CD14-positive monocyte (primary cell): Measurements from ENCODE around the gene CFAP61. TPM values are rescaled to one million over a fixed set of nuclear protein-coding genes. Genes with fewer than 3 reads are reported as not detected.
"Not testable (repeated sequence)": the region's sequence is repeated elsewhere in the genome, so short reads cannot be mapped to it uniquely, and the experiment has no call there.

Experiments
- DNase-seq, 3 donors: peaks; one replicate each; pipeline ENCODE4 v3.0.0-alpha.2; 2011 to 2022
- H2AFZ ChIP-seq: 2 replicates; pipeline ENCODE4 v1.6.0; 2012; ENCODE audit warnings: mild to moderate bottlenecking, low read depth, low read length, inconsistent platforms; ENCODE audit not compliant: insufficient read depth, poor library complexity, severe bottlenecking
- H3K27ac ChIP-seq, 2 donors: 1 replicate in 1 of 2; 2 replicates in 1 of 2; pipeline ENCODE4 v1.5.1; 2012 to 2013; ENCODE audit warnings: low read length in 2 of 2, control low read depth in 1 of 2, inconsistent platforms in 1 of 2, low read depth in 1 of 2, mild to moderate bottlenecking in 1 of 2
- H3K27me3 ChIP-seq, 2 donors: one replicate each; pipeline versions ENCODE4 v1.6.0 to v1.6.1; 2011 to 2013; ENCODE audit warnings: low read length in 2 of 2; ENCODE audit not compliant: control insufficient read depth in 2 of 2, insufficient read depth in 2 of 2
- H3K36me3 ChIP-seq, 2 donors: replicated peaks in 1 of 2; 1 replicate in 1 of 2; 2 replicates in 1 of 2; pipeline versions ENCODE4 v1.5.1 to v1.6.1; 2012 to 2013; ENCODE audit warnings: low read length in 2 of 2, control low read depth in 1 of 2, inconsistent platforms in 1 of 2, mild to moderate bottlenecking in 1 of 2; ENCODE audit not compliant: insufficient read depth in 2 of 2, control insufficient read depth in 1 of 2
- H3K4me1 ChIP-seq, 2 donors: 1 replicate in 1 of 2; 2 replicates in 1 of 2; pipeline versions ENCODE4 v1.5.1 to v1.6.1; 2012 to 2013; ENCODE audit warnings: low read length in 2 of 2, control low read depth in 1 of 2, inconsistent platforms in 1 of 2, mild to moderate bottlenecking in 1 of 2, moderate library complexity in 1 of 2; ENCODE audit not compliant: insufficient read depth in 2 of 2, control insufficient read depth in 1 of 2
- H3K4me2 ChIP-seq: replicated peaks from 2 replicates; pipeline ENCODE3; 2012; ENCODE audit warnings: low read length, moderate library complexity, mild to moderate bottlenecking; ENCODE audit not compliant: poor library complexity, severe bottlenecking; ENCODE audit errors: extremely low read depth
- H3K4me3 ChIP-seq, 3 experiments: fragments of 200-600 bp in 1 of 3; sonication (generic) in 1 of 3; replicated peaks in 1 of 3; 1 replicate in 2 of 3; 2 replicates in 1 of 3; pipeline ENCODE4 v1.5.1; 2011 to 2013; ENCODE audit warnings: low read length in 3 of 3, mild to moderate bottlenecking in 3 of 3, control low read depth in 2 of 3, low read depth in 2 of 3, inconsistent platforms in 1 of 3, moderate library complexity in 1 of 3
- H3K79me2 ChIP-seq: 2 replicates; pipeline ENCODE4 v1.6.0; 2012; ENCODE audit warnings: mild to moderate bottlenecking, control low read depth, inconsistent platforms, low read length, moderate library complexity; ENCODE audit not compliant: insufficient read depth
- H3K9ac ChIP-seq: 2 replicates; pipeline ENCODE4 v1.6.0; 2017; ENCODE audit warnings: low read length, mild to moderate bottlenecking; ENCODE audit not compliant: insufficient read depth, poor library complexity, severe bottlenecking
- H3K9me3 ChIP-seq, 2 donors: replicated peaks in 1 of 2; 1 replicate in 1 of 2; 2 replicates in 1 of 2; pipeline versions ENCODE4 v1.5.1 to v1.6.1; 2012 to 2013; ENCODE audit warnings: low read length in 2 of 2, control low read depth in 1 of 2; ENCODE audit not compliant: control insufficient read depth in 1 of 2, insufficient read depth in 1 of 2
- H4K20me1 ChIP-seq: 2 replicates; pipeline ENCODE4 v1.6.0; 2012; ENCODE audit warnings: mild to moderate bottlenecking, low read length, control low read depth, moderate library complexity; ENCODE audit not compliant: insufficient read depth
- H3K27ac Mint-ChIP-seq, 7 donors: one replicate each; pipeline ENCODE4 v1.8.0; 2020; ENCODE audit warnings: mild to moderate bottlenecking in 7 of 7, mixed read lengths in 7 of 7, moderate library complexity in 6 of 7, inconsistent platforms in 2 of 7
- H3K27me3 Mint-ChIP-seq, 3 donors: one replicate each; pipeline ENCODE4 v1.8.0; 2021 to 2022; ENCODE audit warnings: low read depth in 3 of 3, mild to moderate bottlenecking in 3 of 3, mixed read lengths in 3 of 3, moderate library complexity in 3 of 3, inconsistent platforms in 1 of 3
- H3K36me3 Mint-ChIP-seq, 2 donors: one replicate each; pipeline ENCODE4 v1.8.0; 2020; ENCODE audit warnings: mixed read lengths in 2 of 2, inconsistent platforms in 1 of 2, mild to moderate bottlenecking in 1 of 2
- H3K4me1 Mint-ChIP-seq: one replicate; pipeline ENCODE4 v1.8.0; 2020; ENCODE audit warnings: mild to moderate bottlenecking, mixed read lengths
- H3K4me3 Mint-ChIP-seq, 2 donors: one replicate each; pipeline ENCODE4 v1.8.0; 2020; ENCODE audit warnings: mild to moderate bottlenecking in 2 of 2, mixed read lengths in 2 of 2, moderate library complexity in 1 of 2
- H3K9me3 Mint-ChIP-seq, 7 donors: one replicate each; pipeline ENCODE4 v1.8.0; 2020 to 2022; ENCODE audit warnings: mixed read lengths in 7 of 7, mild to moderate bottlenecking in 6 of 7, moderate library complexity in 6 of 7, inconsistent platforms in 2 of 7
- CTCF ChIP-seq: fragments of 200-600 bp; IDR thresholded peaks from one replicate; pipeline ENCODE4 v1.8.0; 2022; ENCODE audit warnings: antibody characterized with exemption, mild to moderate bottlenecking
- WGBS: methylation state at CpG from one replicate; pipeline ENCODE4 v1.1.5; 2013; ENCODE audit warnings: missing lambda C conversion rate; ENCODE audit not compliant: insufficient coverage; 5-methylcytosine and 5-hydroxymethylcytosine counted together
- intact Hi-C, 2 donors: fragments of 100-400 bp; cut with micrococcal nuclease; formaldehyde crosslinking; loops; one replicate each; pipeline versions ENCODE4 v1.15.0 to v1.15.1; 2023
- polyA plus RNA-seq, 3 donors: library from polyadenylated mRNA; depleted of rRNA in 1 of 3; unstranded in 2 of 3; stranded (reverse) in 1 of 3; fragments of 300-500 nt in 2 of 3; fragments of >200 nt in 1 of 3; fragmentation: Illumina TruSeq in 2 of 3; gene quantifications; 1 replicate in 2 of 3; 2 replicates in 1 of 3; pipeline ENCODE4 v1.2.3, GENCODE V29; 2012 to 2021

The CFAP61 gene
- polyA plus RNA-seq, 3 donors, result not detected

- Mint-ChIP-seq H3K9me3 (peaks cover 10 to 36% (median 23%) of the 10 kb centered on the region in 7 donors), H3K4me1 (no peaks in the 10 kb centered on the region), H3K27me3 (peaks cover 4 to 10% (median 4%) of the 10 kb centered on the region in 3 donors), H3K27ac (no peak overlapping the region), H3K36me3 (no peaks in the 10 kb centered on the region), H3K4me3 (peak overlapping the region in 1 of 2 donors; percentile 9)
- Histone ChIP-seq H3K9me3 (peaks cover 6 to 7% of the 10 kb centered on the region in 2 donors), H3K27me3 (no peaks in the 10 kb centered on the region), H3K9ac (no peak overlapping the region), H3K36me3 (no peaks in the 10 kb centered on the region), H3K79me2 (no peaks in the 10 kb centered on the region), H3K4me1 (no peaks in the 10 kb centered on the region), H4K20me1 (no peaks in the 10 kb centered on the region), H3K27ac (no peak overlapping the region), H3K4me2 (no peak overlapping the region), H2AFZ (no peak overlapping the region), H3K4me3 (no peak overlapping the region)
- no CpG with 5 or more reads among the region's 3 CpGs for WGBS
- intact Hi-C loops, result no loop called here
- DNase-seq, result no peak
- no peak for TF ChIP-seq CTCF
Observed at GRCh38 chr20:20353576-20353975, 301.2 kb downstream of the CFAP61 start.

- H3K36me3 ChIP-seq, H3K4me3 ChIP-seq, intact Hi-C loops, H4K20me1 ChIP-seq, H3K27ac ChIP-seq, H3K36me3 Mint-ChIP-seq, H3K27me3 ChIP-seq, H2AFZ ChIP-seq, H3K9me3 ChIP-seq, H3K79me2 ChIP-seq, H3K4me2 ChIP-seq, H3K4me3 Mint-ChIP-seq, H3K9ac ChIP-seq, H3K4me1 Mint-ChIP-seq, DNase-seq, H3K4me1 ChIP-seq: not testable (repeated sequence)
- H3K9me3 Mint-ChIP-seq, result peaks cover 10 to 32% (median 21%) of the 10 kb centered on the region in 7 donors
- H3K27me3 Mint-ChIP-seq, result peaks cover 7 to 19% (median 14%) of the 10 kb centered on the region in 3 donors
- H3K27ac Mint-ChIP-seq, result peak overlapping the region in 1 of 7 donors; percentile 62
Observed at GRCh38 chr20:20355503-20355902, 303.2 kb downstream of the CFAP61 start.
